ENCODE measurements around the gene COMP.

- TF ChIP-seq, protein P1, sequence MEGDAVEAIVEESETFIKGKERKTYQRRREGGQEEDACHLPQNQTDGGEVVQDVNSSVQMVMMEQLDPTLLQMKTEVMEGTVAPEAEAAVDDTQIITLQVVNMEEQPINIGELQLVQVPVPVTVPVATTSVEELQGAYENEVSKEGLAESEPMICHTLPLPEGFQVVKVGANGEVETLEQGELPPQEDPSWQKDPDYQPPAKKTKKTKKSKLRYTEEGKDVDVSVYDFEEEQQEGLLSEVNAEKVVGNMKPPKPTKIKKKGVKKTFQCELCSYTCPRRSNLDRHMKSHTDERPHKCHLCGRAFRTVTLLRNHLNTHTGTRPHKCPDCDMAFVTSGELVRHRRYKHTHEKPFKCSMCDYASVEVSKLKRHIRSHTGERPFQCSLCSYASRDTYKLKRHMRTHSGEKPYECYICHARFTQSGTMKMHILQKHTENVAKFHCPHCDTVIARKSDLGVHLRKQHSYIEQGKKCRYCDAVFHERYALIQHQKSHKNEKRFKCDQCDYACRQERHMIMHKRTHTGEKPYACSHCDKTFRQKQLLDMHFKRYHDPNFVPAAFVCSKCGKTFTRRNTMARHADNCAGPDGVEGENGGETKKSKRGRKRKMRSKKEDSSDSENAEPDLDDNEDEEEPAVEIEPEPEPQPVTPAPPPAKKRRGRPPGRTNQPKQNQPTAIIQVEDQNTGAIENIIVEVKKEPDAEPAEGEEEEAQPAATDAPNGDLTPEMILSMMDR (conservative IDR thresholded peaks at IDR 0.05; ENCODE audit: low read depth, low read length) = no peak
- TF ChIP-seq EZH2 (IDR thresholded peaks at IDR 0.05; ENCODE audit: low read length, unreplicated experiment) = no peak
- TF ChIP-seq EZH2phosphoT487 (IDR thresholded peaks at IDR 0.05; ENCODE audit: borderline replicate concordance, low read length) = no peak
Measured at GRCh38 chr19:18763674-18764590, 27.2 kb downstream of the COMP start.
